ENCODE data around the gene MLYCD.

- TF ChIP-seq HDAC6 (IDR thresholded peaks at IDR 0.05; ENCODE audit: unreplicated experiment) (no peak), PBX3 (IDR thresholded peaks at IDR 0.05; ENCODE audit: insufficient replicate concordance, low read depth, low read length) (no peak), NFYA (IDR thresholded peaks at IDR 0.05; ENCODE audit: borderline replicate concordance, low read depth, low read length) (no peak), ZNF274 (IDR thresholded peaks at IDR 0.05; ENCODE audit: insufficient read depth, insufficient read length) (no peak), EZH2 (IDR thresholded peaks at IDR 0.05; ENCODE audit: borderline replicate concordance, control insufficient read depth, low read depth, low read length) (no peak), SMAD5 (IDR thresholded peaks at IDR 0.05; ENCODE audit: low read depth) (no peak), TAF1 (IDR thresholded peaks at IDR 0.05; ENCODE audit: borderline replicate concordance, low read depth, low read length) (no peak), KLF5 (IDR thresholded peaks at IDR 0.05; ENCODE audit: partially characterized antibody) (no peak), EP300 (IDR thresholded peaks at IDR 0.05; ENCODE audit: borderline replicate concordance in 1 of 2, control insufficient read depth in 1 of 2, low read depth in 2 of 2, low read length in 2 of 2) (no peak), CTCF (IDR thresholded peaks at IDR 0.05 in 2 of 3, conservative IDR thresholded peaks at IDR 0.05 in 1 of 3; ENCODE audit: control insufficient read depth in 2 of 3, extremely low read depth in 1 of 3, insufficient read depth in 1 of 3, low read depth in 3 of 3, low read length in 3 of 3) (no peak)
Observed at GRCh38 chr16:83900571-83900970, 1.7 kb downstream of the MLYCD start.

Data from GM12878 (cell line).